Common myeloid progenitor, CD34-positive (primary cell): ENCODE results near the gene ST3GAL2.
"Not testable (repeated sequence)": the region's sequence is repeated elsewhere in the genome, so short reads cannot be mapped to it uniquely, and the experiment has no call there.

Experiments
- CTCF ChIA-PET: fragments of 350-600 bp; sonication (Branson Sonifier 250); formaldehyde crosslinking; loops from one replicate; lab custom pipeline; 2021; ENCODE audit warnings: antibody characterized with exemption; lab: Charles Lee
- POLR2A ChIA-PET: fragments of 350-600 bp; sonication (Branson Sonifier 250); formaldehyde crosslinking; loops from one replicate; lab custom pipeline; 2021; ENCODE audit warnings: antibody characterized with exemption; lab: Charles Lee
- DNase-seq, 3 donors: peaks; one replicate each; pipeline versions ENCODE4 v3.0.0 to v3.0.0-alpha.2; 2013
- H3K27ac ChIP-seq, 2 experiments: 1 replicate in 1 of 2; 2 replicates in 1 of 2; pipeline ENCODE4 v1.7.0; 2013; ENCODE audit warnings: inconsistent platforms in 2 of 2, low read length in 2 of 2, mild to moderate bottlenecking in 2 of 2, low read depth in 1 of 2, moderate library complexity in 1 of 2; ENCODE audit not compliant: severe bottlenecking in 2 of 2, insufficient read depth in 1 of 2, poor library complexity in 1 of 2
- H3K27me3 ChIP-seq, 5 experiments: replicated peaks in 2 of 5; 1 replicate in 3 of 5; 2 replicates in 2 of 5; pipeline versions ENCODE4 v1.6.1 to v1.7.0; 2013; ENCODE audit warnings: low read length in 4 of 5, mild to moderate bottlenecking in 2 of 5, moderate library complexity in 2 of 5, inconsistent platforms in 1 of 5; ENCODE audit not compliant: insufficient read depth in 5 of 5, control insufficient read depth in 4 of 5
- H3K36me3 ChIP-seq, 4 experiments: 1 replicate in 2 of 4; 2 replicates in 2 of 4; pipeline versions ENCODE4 v1.6.1 to v1.7.0; 2013; ENCODE audit warnings: low read length in 3 of 4, control low read depth in 1 of 4, mild to moderate bottlenecking in 1 of 4; ENCODE audit not compliant: control insufficient read depth in 4 of 4, insufficient read depth in 4 of 4
- H3K4me1 ChIP-seq, 4 experiments: 1 replicate in 3 of 4; 2 replicates in 1 of 4; pipeline versions ENCODE4 v1.6.1 to v1.7.1; 2013; ENCODE audit warnings: low read length in 3 of 4, mild to moderate bottlenecking in 3 of 4, control low read depth in 1 of 4, inconsistent platforms in 1 of 4, moderate library complexity in 1 of 4; ENCODE audit not compliant: control insufficient read depth in 4 of 4, insufficient read depth in 4 of 4; ENCODE audit errors: control extremely low read depth in 1 of 4
- H3K4me3 ChIP-seq, 7 experiments: 1 replicate in 4 of 7; 2 replicates in 3 of 7; pipeline versions ENCODE4 v1.5.1 to v1.7.0; 2013; ENCODE audit warnings: mild to moderate bottlenecking in 7 of 7, low read length in 6 of 7, moderate library complexity in 6 of 7, inconsistent platforms in 2 of 7, low read depth in 2 of 7, control low read depth in 1 of 7; ENCODE audit not compliant: insufficient read depth in 4 of 7, control insufficient read depth in 1 of 7; ENCODE audit errors: extremely low read depth in 1 of 7
- H3K9me3 ChIP-seq, 5 experiments: 1 replicate in 4 of 5; 2 replicates in 1 of 5; pipeline versions ENCODE4 v1.6.1 to v1.7.1; 2013; ENCODE audit warnings: low read length in 4 of 5, mild to moderate bottlenecking in 2 of 5, inconsistent platforms in 1 of 5, low read depth in 1 of 5, moderate library complexity in 1 of 5; ENCODE audit not compliant: control insufficient read depth in 4 of 5, insufficient read depth in 2 of 5; ENCODE audit errors: control extremely low read depth in 1 of 5
- WGBS: methylation state at CpG from one replicate; pipeline ENCODE4 v1.1.5; 2013; ENCODE audit not compliant: insufficient coverage; 5-methylcytosine and 5-hydroxymethylcytosine counted together

The ST3GAL2 gene

GRCh38 chr16:70451004-70451340, 12.1 kb upstream of the ST3GAL2 start:
- DNase-seq, POLR2A ChIA-PET, H3K27ac ChIP-seq, H3K9me3 ChIP-seq, H3K36me3 ChIP-seq: not testable (repeated sequence)
- peaks cover 6 to 12% (median 7%) of the 10 kb centered on the region in 4 experiments for H3K4me1 ChIP-seq
- 69% methylated on average over 8 of the region's 25 CpGs for WGBS
- H3K4me3 ChIP-seq = peak overlapping the region in 1 of 7 experiments; percentile 38
- peaks cover 0 to 12% (median 0%) of the 10 kb centered on the region in 5 experiments for H3K27me3 ChIP-seq
- CTCF ChIA-PET = interaction anchor here (0.7 kb wide), 1 partner anchor 10 kb away, joined by 3 read pairs; no protein-coding TSS in a partner anchor

DNA sequence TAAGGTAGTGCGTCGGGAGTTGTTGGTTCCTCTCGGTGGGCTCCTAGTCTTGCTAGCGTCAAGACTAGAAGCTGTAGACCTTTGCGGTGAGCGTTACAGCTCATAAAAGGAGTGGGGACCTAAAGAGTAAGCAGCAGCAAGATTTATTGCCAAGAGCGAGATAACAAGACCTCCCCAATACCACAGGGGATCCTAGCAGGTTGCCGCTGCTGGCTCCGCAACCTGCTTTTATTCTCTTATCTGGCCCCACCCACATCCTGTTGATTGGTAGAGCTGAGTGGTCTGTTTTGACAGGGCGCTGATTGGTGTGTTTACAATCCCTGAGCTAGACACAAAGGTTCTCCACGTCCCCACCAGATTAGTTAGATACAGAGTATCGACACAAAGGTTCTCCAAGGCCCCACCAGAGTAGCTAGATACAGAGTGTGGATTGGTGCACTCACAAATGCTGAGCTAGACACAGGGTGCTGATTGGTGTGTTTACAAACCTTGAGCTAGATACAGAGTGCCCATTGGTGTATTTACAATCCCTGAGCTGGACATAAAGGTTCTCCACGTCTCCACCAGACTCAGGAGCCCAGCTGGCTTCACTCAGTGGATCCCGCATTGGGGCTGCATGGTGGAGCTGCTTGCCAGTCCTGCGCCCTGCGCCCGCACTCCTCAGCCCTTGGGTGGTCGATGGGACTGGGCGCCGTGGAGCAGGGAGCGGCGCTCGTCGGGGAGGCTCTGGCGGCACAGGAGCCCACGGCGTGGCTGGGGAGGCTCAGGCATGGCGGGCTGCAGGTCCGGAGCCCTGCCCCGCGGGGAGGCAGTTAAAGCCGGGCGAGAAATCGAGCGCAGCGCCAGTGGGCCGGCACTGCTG, 11.5 kb upstream of the ST3GAL2 start:
- CTCF ChIA-PET = interaction anchor here (1.4 kb wide), 1 partner anchor 51 kb away, joined by 4 read pairs; no protein-coding TSS in a partner anchor
- POLR2A ChIA-PET = not testable (repeated sequence)
- peak overlapping the region in 1 of 7 experiments; percentile 38 for H3K4me3 ChIP-seq

DNA sequence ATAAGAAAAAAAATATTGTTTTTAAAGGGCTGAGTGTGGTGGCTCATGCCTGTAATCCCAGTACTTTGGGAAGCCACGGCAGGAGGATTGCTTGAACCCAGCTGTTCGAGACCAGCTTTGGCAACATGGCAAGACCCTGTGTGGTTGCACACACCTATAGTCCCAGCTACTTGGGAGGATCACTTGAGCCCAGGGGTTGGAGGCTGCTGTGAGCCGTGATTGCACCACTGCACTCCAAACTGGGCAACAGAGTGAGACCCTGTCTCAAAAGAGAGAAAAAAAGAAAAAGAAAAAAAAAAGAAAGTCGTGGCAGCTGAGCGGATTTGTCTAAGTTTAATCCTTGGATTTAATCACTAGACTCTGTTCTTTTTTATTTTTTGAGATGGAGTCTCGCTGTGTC, 9.2 kb upstream of the ST3GAL2 start:
- no peak for DNase-seq
- POLR2A ChIA-PET = no interaction called here
- H3K27me3 ChIP-seq = peaks cover 0 to 12% (median 0%) of the 10 kb centered on the region in 5 experiments

More for the DNA sequence above, 11.5 kb upstream of the ST3GAL2 start:
- not testable (repeated sequence) for H3K9me3 ChIP-seq, H3K36me3 ChIP-seq, H3K27ac ChIP-seq
- Histone ChIP-seq H3K27me3 (peaks cover 0 to 12% (median 0%) of the 10 kb centered on the region in 5 experiments), H3K4me1 (peaks cover 6 to 12% (median 7%) of the 10 kb centered on the region in 4 experiments)
- WGBS = 82% methylated on average over 20 of the region's 37 CpGs
- peak in 2 of 3 donors; percentile 26 to 47 for DNase-seq

DNA sequence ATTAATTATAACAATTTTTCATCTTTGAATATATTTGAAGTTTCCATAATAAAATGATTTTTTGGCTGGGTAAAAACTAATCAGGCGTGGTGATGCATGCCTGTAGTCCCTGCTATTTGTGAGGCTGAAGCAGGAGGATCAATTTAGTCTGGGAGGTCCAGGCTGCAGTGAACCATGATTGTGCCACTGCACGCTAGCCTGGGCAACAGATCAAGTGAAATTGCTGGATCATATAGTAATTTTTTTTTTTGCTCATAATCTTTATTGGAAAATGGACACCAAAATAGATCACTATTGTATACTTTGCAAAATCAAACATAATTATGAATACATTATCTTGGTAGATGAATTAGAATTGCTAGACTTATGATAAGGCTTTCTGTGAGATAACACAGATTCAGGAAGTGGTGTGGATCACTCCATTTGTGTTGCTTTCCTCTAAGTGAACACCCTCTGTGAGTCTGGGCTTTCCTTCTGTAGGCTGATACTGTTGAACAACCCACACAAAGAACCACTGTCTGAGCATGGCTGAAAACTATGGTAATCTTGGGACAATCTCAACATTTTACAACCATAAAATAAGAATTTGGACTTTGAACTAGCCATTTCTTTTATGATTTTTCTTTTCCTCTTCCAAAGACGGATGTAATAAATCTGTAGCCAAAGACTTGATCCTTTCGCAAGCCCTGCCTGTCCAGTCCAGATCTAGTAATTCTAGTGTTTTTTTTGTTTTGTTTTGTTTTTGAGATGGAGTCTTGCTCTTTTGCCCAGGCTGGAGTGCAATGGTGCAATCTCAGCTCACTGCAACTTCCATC, 5.6 kb upstream of the ST3GAL2 start:
- 70% methylated on average over 2 of the region's 4 CpGs for WGBS
- CTCF ChIA-PET = no interaction called here
- no peaks in the 10 kb centered on the region for H3K36me3 ChIP-seq

More for the DNA sequence above, 9.2 kb upstream of the ST3GAL2 start:
- Histone ChIP-seq H3K4me3 (no peak overlapping the region), H3K4me1 (peaks cover 0 to 6% (median 1%) of the 10 kb centered on the region in 4 experiments), H3K36me3 (no peaks in the 10 kb centered on the region), H3K27ac (no peak overlapping the region), H3K9me3 (no peaks in the 10 kb centered on the region)
- WGBS = 100% methylated on average over 5 of the region's 6 CpGs
- CTCF ChIA-PET = interaction anchor here (1.0 kb wide), 1 partner anchor 42 kb away, joined by 3 read pairs; no protein-coding TSS in a partner anchor

DNA sequence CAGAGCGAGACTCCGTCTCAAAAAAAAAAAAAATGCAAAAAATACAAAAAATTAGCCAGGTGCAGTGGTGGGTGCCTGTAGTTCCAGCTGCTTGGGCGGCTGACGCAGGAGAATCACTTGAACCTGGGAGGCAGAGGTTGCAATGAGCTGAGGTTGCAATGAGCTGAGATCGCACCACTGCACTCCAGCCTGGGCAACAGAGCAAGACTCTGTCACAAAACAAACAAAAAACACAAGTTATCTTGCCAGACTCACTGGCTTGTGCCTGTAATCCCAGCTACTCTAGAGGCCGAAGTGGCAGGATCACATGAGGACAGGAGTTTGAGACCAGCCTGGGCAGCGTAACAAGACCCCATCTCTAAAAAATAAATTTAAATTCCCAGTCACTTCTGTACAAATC, 3.4 kb upstream of the ST3GAL2 start:
- Histone ChIP-seq H3K36me3 (no peaks in the 10 kb centered on the region), H3K27me3 (no peaks in the 10 kb centered on the region), H3K4me3 (no peak overlapping the region), H3K27ac (no peak overlapping the region), H3K9me3 (no peaks in the 10 kb centered on the region), H3K4me1 (peaks cover 0 to 28% (median 17%) of the 10 kb centered on the region in 4 experiments)
- ChIA-PET POLR2A (no interaction called here), CTCF (interaction anchor here (0.9 to 1.0 kb wide), 2 partner anchors 47 to 50 kb away, joined by 3 read pairs; no protein-coding TSS in a partner anchor)
- DNase-seq = no peak
- 97% methylated on average over 4 of the region's 7 CpGs for WGBS

More for the DNA sequence above, 5.6 kb upstream of the ST3GAL2 start:
- Histone ChIP-seq H3K9me3 (no peaks in the 10 kb centered on the region), H3K27me3 (no peaks in the 10 kb centered on the region), H3K4me3 (no peak overlapping the region), H3K4me1 (peaks cover 0 to 14% (median 6%) of the 10 kb centered on the region in 4 experiments), H3K27ac (no peak overlapping the region)
- DNase-seq = peak in 1 of 3 donors; percentile 28
- POLR2A ChIA-PET = no interaction called here

- Histone ChIP-seq H3K27me3 (no peaks in the 10 kb centered on the region), H3K36me3 (no peaks in the 10 kb centered on the region), H3K4me3 (no peak overlapping the region), H3K4me1 (peaks cover 0 to 36% (median 23%) of the 10 kb centered on the region in 4 experiments), H3K9me3 (no peaks in the 10 kb centered on the region), H3K27ac (no peak overlapping the region)
- ChIA-PET CTCF (interaction anchor here (0.9 to 1.2 kb wide), 3 partner anchors 9 to 49 kb away, joined by 3 to 4 read pairs (median 3); no protein-coding TSS in a partner anchor), POLR2A (interaction anchor here (0.7 kb wide), 1 partner anchor 848 kb away, joined by 3 read pairs; no protein-coding TSS in a partner anchor)
- WGBS = 91% methylated on average over 7 of the region's 8 CpGs
- no peak for DNase-seq
Observed at GRCh38 chr16:70441406-70441990, 2.6 kb upstream of the ST3GAL2 start.
